RWPE1 (cell line): ENCODE measurements around the gene KRTCAP2.
"Not testable (repeated sequence)": the region's sequence is repeated elsewhere in the genome, so short reads cannot be mapped to it uniquely, and the experiment has no call there.

Experiments used
- CTCF ChIA-PET: fragments of 350-600 bp; sonication (Branson Sonifier 250); formaldehyde crosslinking; extraction: SDS; loops from one replicate; lab custom pipeline; 2021; lab: Yijun Ruan, JAX
- POLR2A ChIA-PET: fragments of 400-600 bp; formaldehyde crosslinking; extraction: SDS; loops from one replicate; lab custom pipeline; 2020; ENCODE audit warnings: antibody characterized with exemption; ENCODE audit not compliant: low non-redundant PET; lab: Yijun Ruan, JAX
- DNase-seq: peaks from one replicate; pipeline ENCODE4 v3.0.0; 2012; ENCODE audit warnings: low spot score
- H3K27ac ChIP-seq: fragments of 450-650 bp; 2 replicates; pipeline ENCODE4 v1.5.1; 2017
- CTCF ChIP-seq: fragments of 450-650 bp; conservative IDR thresholded peaks from 2 replicates; pipeline ENCODE4 v1.5.1; 2017; ENCODE audit warnings: low read depth, mild to moderate bottlenecking

The KRTCAP2 gene

GRCh38 chr1:155166051-155166470 lies 7.0 kb downstream of the KRTCAP2 start:
- CTCF ChIA-PET, result interaction anchor here (0.7 to 2.9 kb wide), 6 partner anchors 31 to 105 kb away, joined by 3 to 29 read pairs (median 6); no protein-coding TSS in a partner anchor
- no peak overlapping the region for H3K27ac ChIP-seq
- no peak for TF ChIP-seq CTCF
- POLR2A ChIA-PET, result interaction anchor here (0.6 kb wide), 1 partner anchor 55 kb away, joined by 6 read pairs; no protein-coding TSS in a partner anchor
- DNase-seq, result no peak

GRCh38 chr1:155164625-155165024 lies 8.5 kb downstream of the KRTCAP2 start:
- DNase-seq, H3K27ac ChIP-seq, POLR2A ChIA-PET, CTCF ChIA-PET: not testable (repeated sequence)

GRCh38 chr1:155163785-155164184 lies 9.3 kb downstream of the KRTCAP2 start:
- DNase-seq, H3K27ac ChIP-seq, CTCF ChIA-PET, POLR2A ChIA-PET: not testable (repeated sequence)

DNA sequence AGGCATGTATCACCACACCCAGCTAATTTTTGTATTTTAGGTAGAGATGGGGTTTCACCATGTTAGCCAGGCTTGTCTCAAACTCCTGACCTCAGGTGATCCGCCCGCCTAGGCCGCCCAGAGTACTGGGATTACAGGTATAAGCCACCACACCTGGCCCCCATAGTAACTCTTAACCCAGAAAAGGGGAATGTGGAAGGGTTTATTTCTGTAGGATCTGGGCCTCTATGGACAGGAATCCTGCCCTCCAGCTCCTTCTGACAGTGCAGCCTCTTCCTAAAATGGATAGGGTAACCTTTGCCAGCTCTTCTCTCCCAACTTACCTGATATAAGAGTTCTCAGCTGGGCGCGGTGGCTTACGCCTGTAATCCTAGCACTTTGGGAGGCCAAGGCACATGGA lies 10.5 kb downstream of the KRTCAP2 start:
- CTCF ChIA-PET, result interaction anchor here (1.1 kb wide), 1 partner anchor 10 kb away, joined by 4 read pairs; the partner anchor contains the start of gene KRTCAP2
- POLR2A ChIA-PET, H3K27ac ChIP-seq, DNase-seq: not testable (repeated sequence)

- ChIA-PET CTCF (interaction anchor here (0.6 kb wide), 1 partner anchor 33 kb away, joined by 5 read pairs; no protein-coding TSS in a partner anchor), POLR2A (no interaction called here)
- TF ChIP-seq CTCF, result no peak
- no peak for DNase-seq
- H3K27ac ChIP-seq, result no peak overlapping the region
Observed at GRCh38 chr1:155160128-155160527, 13.0 kb downstream of the KRTCAP2 start.

DNA sequence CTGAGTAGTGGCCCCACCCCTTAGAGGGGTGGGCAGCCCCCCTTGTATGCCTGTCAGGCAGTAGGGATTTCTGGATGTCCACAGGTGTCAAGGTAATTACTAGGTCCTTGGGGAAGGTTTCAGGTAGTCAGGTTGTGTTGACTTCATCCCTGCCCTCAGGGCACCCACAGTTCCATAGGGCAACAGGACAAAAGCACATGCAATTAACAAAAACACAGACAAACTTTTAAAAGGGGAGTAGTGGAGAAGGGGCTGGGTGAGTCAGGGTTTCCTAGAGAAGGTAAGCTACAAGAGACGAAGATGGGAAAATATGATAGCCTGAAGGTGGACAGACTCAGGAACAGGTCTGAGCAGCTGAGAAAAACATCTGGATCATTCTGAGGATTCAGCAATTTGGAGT lies 14.1 kb downstream of the KRTCAP2 start:
- no peak for DNase-seq
- ChIA-PET POLR2A (no interaction called here), CTCF (no interaction called here)
- no peak for TF ChIP-seq CTCF
- no peak overlapping the region for H3K27ac ChIP-seq

GRCh38 chr1:155155996-155156643 lies 17.0 kb downstream of the KRTCAP2 start:
- CTCF ChIA-PET, result interaction anchor here (1.0 kb wide), 1 partner anchor 17 kb away, joined by 5 read pairs; no protein-coding TSS in a partner anchor
- POLR2A ChIA-PET, DNase-seq, H3K27ac ChIP-seq: not testable (repeated sequence)

DNA sequence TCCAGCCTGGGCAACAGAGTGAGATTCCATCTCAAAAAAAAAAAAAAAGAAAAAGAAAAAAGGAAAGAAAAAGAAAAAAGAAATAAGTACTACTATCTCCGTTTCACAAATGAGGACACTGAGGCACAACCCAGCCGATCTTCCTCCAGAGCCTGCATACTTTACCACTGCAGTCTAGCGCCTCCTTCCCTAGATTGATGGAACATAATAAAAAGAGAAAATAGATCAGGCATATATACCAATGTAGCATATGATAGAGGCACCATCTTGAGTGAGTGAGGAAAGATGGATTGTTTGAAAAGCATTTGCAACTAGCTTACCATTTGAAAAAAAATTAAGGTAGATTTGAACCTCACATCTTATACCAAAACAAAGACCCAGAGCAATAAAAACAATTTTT lies 27.6 kb downstream of the KRTCAP2 start:
- H3K27ac ChIP-seq, result no peak overlapping the region
- DNase-seq, result no peak
- TF ChIP-seq CTCF, result no peak
- POLR2A ChIA-PET, result no interaction called here
- CTCF ChIA-PET, result interaction anchor here (0.6 to 2.1 kb wide), 2 partner anchors 22 to 526 kb away, joined by 3 to 9 read pairs; no protein-coding TSS in a partner anchor
